Endothelial cell of umbilical vein (primary cell): ENCODE measurements around the gene PDK2. TPM values are rescaled to one million over a fixed set of nuclear protein-coding genes. Genes with fewer than 3 reads are reported as not detected.

Source experiments
- BruUV-seq: library from RNA; stranded (reverse); fragments of 400-500 nt; replicated peaks from 2 replicates; lab custom pipeline; 2021; lab: Mats Ljungman, UMichigan
- CTCF ChIA-PET: fragments of 300-600, 350-600 bp; sonication (Branson Sonifier 250); formaldehyde crosslinking; loops from one replicate; lab custom pipeline; 2021; ENCODE audit warnings: antibody characterized with exemption, inconsistent platforms; lab: Charles Lee
- POLR2A ChIA-PET: fragments of 300-600, 350-600 bp; sonication (Branson Sonifier 250); formaldehyde crosslinking; loops from one replicate; lab custom pipeline; 2021; ENCODE audit warnings: antibody characterized with exemption, inconsistent platforms; lab: Charles Lee
- DNase-seq: peaks from one replicate; pipeline ENCODE4 v3.0.0-alpha.2; 2011; ENCODE audit warnings: low read depth, low spot score
- FAIRE-seq: peaks from 2 replicates; lab custom pipeline; 2011; peaks lifted over from hg19 to GRCh38; lab: Jason Lieb, UNC
- H2AFZ ChIP-seq: 2 replicates; pipeline ENCODE4 v1.6.0; 2012; ENCODE audit warnings: low read depth, low read length, control low read depth, inconsistent platforms
- H3K27ac ChIP-seq: 2 replicates; pipeline ENCODE4 v1.5.1; 2011; ENCODE audit warnings: low read depth, mild to moderate bottlenecking, control low read depth, low read length, moderate library complexity; ENCODE audit not compliant: insufficient read depth
- H3K27me3 ChIP-seq, 2 experiments: 2 replicates each; pipeline versions ENCODE4 v1.6.0 to v1.6.1; 2011; ENCODE audit warnings: low read length in 2 of 2, mixed read lengths in 1 of 2; ENCODE audit not compliant: control insufficient read depth in 2 of 2, insufficient read depth in 2 of 2
- H3K36me3 ChIP-seq, 2 experiments: 2 replicates in 1 of 2; 3 replicates in 1 of 2; pipeline ENCODE4 v1.5.1; 2011; ENCODE audit warnings: low read length in 2 of 2, mild to moderate bottlenecking in 1 of 2, moderate library complexity in 1 of 2; ENCODE audit not compliant: control insufficient read depth in 2 of 2, insufficient read depth in 2 of 2; ENCODE audit errors: extremely low read depth in 1 of 2
- H3K4me1 ChIP-seq: 3 replicates; pipeline ENCODE4 v1.5.1; 2011; ENCODE audit warnings: mild to moderate bottlenecking, low read length; ENCODE audit not compliant: control insufficient read depth, insufficient read depth; ENCODE audit errors: extremely low read depth
- H3K4me2 ChIP-seq: 2 replicates; pipeline ENCODE4 v1.6.1; 2011; ENCODE audit warnings: low read length, control low read depth, mixed read lengths; ENCODE audit not compliant: insufficient read depth
- H3K4me3 ChIP-seq, 3 experiments: fragments of 200-600 bp in 1 of 3; sonication (generic), shearing (Covaris generic) in 1 of 3; replicated peaks in 1 of 3; 2 replicates each; pipeline ENCODE4 v1.5.1; 2011 to 2016; ENCODE audit warnings: control low read depth in 3 of 3, low read length in 3 of 3, mild to moderate bottlenecking in 2 of 3, inconsistent platforms in 1 of 3, low read depth in 1 of 3, moderate library complexity in 1 of 3; ENCODE audit not compliant: insufficient read depth in 1 of 3
- H3K79me2 ChIP-seq: 2 replicates; pipeline ENCODE4 v1.6.0; 2012; ENCODE audit warnings: low read length, inconsistent platforms; ENCODE audit not compliant: control insufficient read depth, insufficient read depth
- H3K9ac ChIP-seq: replicated peaks from 2 replicates; pipeline ENCODE3; 2011; ENCODE audit warnings: low read length, control low read depth; ENCODE audit not compliant: insufficient read depth; ENCODE audit errors: extremely low read depth
- H3K9me1 ChIP-seq: replicated peaks from 3 replicates; pipeline ENCODE4 v1.6.0; 2011; ENCODE audit warnings: mild to moderate bottlenecking, low read length; ENCODE audit not compliant: control insufficient read depth, insufficient read depth; ENCODE audit errors: extremely low read depth
- H3K9me3 ChIP-seq: replicated peaks from 2 replicates; pipeline ENCODE4 v1.5.1; 2012; ENCODE audit warnings: low read length, inconsistent platforms; ENCODE audit not compliant: control insufficient read depth, insufficient read depth
- H4K20me1 ChIP-seq: replicated peaks from 2 replicates; pipeline ENCODE3; 2011; ENCODE audit warnings: mild to moderate bottlenecking, low read length; ENCODE audit not compliant: control insufficient read depth, insufficient read depth; ENCODE audit errors: extremely low read depth
- EZH2 ChIP-seq: IDR thresholded peaks from 2 replicates; pipeline ENCODE4 v1.6.1; 2012; ENCODE audit warnings: borderline replicate concordance, low read depth, mild to moderate bottlenecking, moderate library complexity, low read length, inconsistent platforms; ENCODE audit not compliant: severe bottlenecking
- GATA2 ChIP-seq: IDR thresholded peaks from 2 replicates; pipeline ENCODE4 v1.7.0; 2011; ENCODE audit warnings: low read depth, mild to moderate bottlenecking, moderate library complexity, mixed read lengths, low read length; ENCODE audit not compliant: insufficient read length, insufficient read depth
- JUN ChIP-seq: IDR thresholded peaks from 2 replicates; pipeline ENCODE4 v1.6.1; 2011; ENCODE audit warnings: borderline replicate concordance, low read depth; ENCODE audit not compliant: insufficient read length, insufficient read depth
- MYC ChIP-seq: IDR thresholded peaks from one replicate; pipeline ENCODE4 v1.6.1; 2011; ENCODE audit warnings: mild to moderate bottlenecking, low read depth, low read length
- POLR2A ChIP-seq: IDR thresholded peaks from 2 replicates; pipeline ENCODE4 v1.6.1; 2012; ENCODE audit warnings: low read depth, mild to moderate bottlenecking, control low read depth, low read length
- POLR2AphosphoS5 ChIP-seq: IDR thresholded peaks from 2 replicates; pipeline ENCODE4 v1.6.1; 2012; ENCODE audit warnings: low read depth, mild to moderate bottlenecking, control low read depth, low read length, moderate library complexity; ENCODE audit not compliant: insufficient read depth
- dilution Hi-C: fragments of 300-500 bp; cut with MboI; formaldehyde crosslinking; loops from one replicate; pipeline ENCODE4 v1.15.0; 2019; ENCODE audit warnings: low sequenced_read_pairs; ENCODE audit not compliant: extremely low pct_ligation_motif_present
- intact Hi-C: fragments of 100-400 bp; cut with micrococcal nuclease; formaldehyde crosslinking; loops from one replicate; pipeline ENCODE4 v1.10.0; 2022
- polyA plus RNA-seq, 4 experiments: library from polyadenylated mRNA; depleted of rRNA in 3 of 4; stranded (reverse) in 3 of 4; unstranded in 1 of 4; fragments of >200 nt; gene quantifications; 2 replicates each; pipeline versions ENCODE4 v1.2.1 to v1.2.3, GENCODE V29; 2011 to 2012; ENCODE audit warnings: missing spikeins in 1 of 4
- total RNA-seq: library from RNA; stranded (reverse); gene quantifications from 2 replicates; pipeline ENCODE4 v1.2.3, GENCODE V29; 2021
- TF ChIP-seq, protein P1 (sequence below): IDR thresholded peaks from 2 replicates; pipeline ENCODE4 v1.6.1; 2011; ENCODE audit not compliant: insufficient read depth, insufficient read length
- TF ChIP-seq, protein P2 (sequence below), 2 donors: IDR thresholded peaks; 1 replicate in 1 of 2; 2 replicates in 1 of 2; pipeline ENCODE4 v1.5.1; 2011; ENCODE audit warnings: low read length in 2 of 2, mild to moderate bottlenecking in 2 of 2, moderate library complexity in 2 of 2, control low read depth in 1 of 2, inconsistent platforms in 1 of 2, low read depth in 1 of 2; ENCODE audit not compliant: insufficient read depth in 1 of 2; ENCODE audit errors: extremely low read depth in 1 of 2

The PDK2 gene
- total and polyA plus RNA-seq, 2 donors (not counting 3 experiments of a cell fraction or from before 2014, with no cell fraction given): 21.3 to 114 TPM

DNA sequence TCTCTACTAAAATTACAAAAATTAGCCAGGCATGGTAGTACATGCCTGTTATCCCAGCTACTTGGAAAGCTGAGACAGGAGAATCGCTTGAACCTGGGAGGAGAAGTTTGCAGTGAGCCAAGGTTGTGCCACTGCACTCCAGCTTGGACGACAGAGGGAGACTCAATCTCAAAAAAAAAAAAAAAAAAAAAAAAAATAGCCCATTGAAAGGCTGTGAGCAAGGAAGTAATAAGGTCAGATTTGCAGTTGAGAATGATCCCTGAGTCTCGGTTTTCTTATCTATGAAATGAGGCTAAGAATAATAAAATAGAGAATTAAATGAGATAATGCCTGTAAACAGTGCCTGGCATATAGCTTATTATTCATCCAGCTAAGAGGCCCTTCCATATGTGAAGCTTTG, 1.3 kb upstream of the PDK2 start:
- TF ChIP-seq MYC (no peak), JUN (no peak), GATA2 (no peak), POLR2AphosphoS5 (no peak), EZH2 (no peak), POLR2A (no peak)
- TF ChIP-seq, protein P1, sequence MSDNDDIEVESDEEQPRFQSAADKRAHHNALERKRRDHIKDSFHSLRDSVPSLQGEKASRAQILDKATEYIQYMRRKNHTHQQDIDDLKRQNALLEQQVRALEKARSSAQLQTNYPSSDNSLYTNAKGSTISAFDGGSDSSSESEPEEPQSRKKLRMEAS: no peak
- TF ChIP-seq, protein P2, sequence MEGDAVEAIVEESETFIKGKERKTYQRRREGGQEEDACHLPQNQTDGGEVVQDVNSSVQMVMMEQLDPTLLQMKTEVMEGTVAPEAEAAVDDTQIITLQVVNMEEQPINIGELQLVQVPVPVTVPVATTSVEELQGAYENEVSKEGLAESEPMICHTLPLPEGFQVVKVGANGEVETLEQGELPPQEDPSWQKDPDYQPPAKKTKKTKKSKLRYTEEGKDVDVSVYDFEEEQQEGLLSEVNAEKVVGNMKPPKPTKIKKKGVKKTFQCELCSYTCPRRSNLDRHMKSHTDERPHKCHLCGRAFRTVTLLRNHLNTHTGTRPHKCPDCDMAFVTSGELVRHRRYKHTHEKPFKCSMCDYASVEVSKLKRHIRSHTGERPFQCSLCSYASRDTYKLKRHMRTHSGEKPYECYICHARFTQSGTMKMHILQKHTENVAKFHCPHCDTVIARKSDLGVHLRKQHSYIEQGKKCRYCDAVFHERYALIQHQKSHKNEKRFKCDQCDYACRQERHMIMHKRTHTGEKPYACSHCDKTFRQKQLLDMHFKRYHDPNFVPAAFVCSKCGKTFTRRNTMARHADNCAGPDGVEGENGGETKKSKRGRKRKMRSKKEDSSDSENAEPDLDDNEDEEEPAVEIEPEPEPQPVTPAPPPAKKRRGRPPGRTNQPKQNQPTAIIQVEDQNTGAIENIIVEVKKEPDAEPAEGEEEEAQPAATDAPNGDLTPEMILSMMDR (IDR thresholded peaks at IDR 0.05; ENCODE audit: extremely low read depth in 1 of 2, insufficient read depth in 1 of 2, low read depth in 1 of 2, low read length in 2 of 2): no peak
- ChIA-PET CTCF (interaction anchor here (0.8 to 5.4 kb wide), 48 partner anchors 9 to 213 kb away, joined by 3 to 101 read pairs (median 9); partner anchors contain the start of genes ITGA3, PPP1R9B, SAMD14 and SGCA), POLR2A (interaction anchor here (0.7 kb wide), 1 partner anchor 73 kb away, joined by 5 read pairs; no protein-coding TSS in a partner anchor)
- H3K79me2 ChIP-seq: no peaks in the 10 kb centered on the region
- H3K27me3 ChIP-seq: no peaks in the 10 kb centered on the region
- dilution Hi-C loops: no loop called here
- H3K27ac ChIP-seq: no peak overlapping the region
- no peaks in the 10 kb centered on the region for H4K20me1 ChIP-seq
- peaks cover 0 to 16% of the 10 kb centered on the region in 2 experiments for H3K36me3 ChIP-seq
- no peak for DNase-seq
- peaks cover 10% of the 10 kb centered on the region for H3K4me1 ChIP-seq
- no peak overlapping the region for H3K9ac ChIP-seq
- no peaks in the 10 kb centered on the region for H3K9me1 ChIP-seq
- no peak overlapping the region for H3K4me2 ChIP-seq
- H3K4me3 ChIP-seq: no peak overlapping the region
- no peak for FAIRE-seq
- no peak overlapping the region for H2AFZ ChIP-seq
- no peaks in the 10 kb centered on the region for H3K9me3 ChIP-seq
- intact Hi-C loops: loop anchor here (1.0 to 2.0 kb wide), 4 partner anchors 58 to 203 kb away; no protein-coding TSS in a partner anchor
- BruUV-seq: no TSS peak
